Large intestine (tissue), 3 donors: ENCODE results near the gene GKN2. TPM values are rescaled to one million over a fixed set of nuclear protein-coding genes. Genes with fewer than 3 reads are reported as not detected.

ENCODE experiments used
- DNase-seq, 2 donors: peaks; one replicate each; pipeline versions ENCODE4 v3.0.0 to v3.0.0-alpha.2; 2013
- H3K27ac ChIP-seq: one replicate; pipeline ENCODE4 v1.5.1; 2013; ENCODE audit warnings: low read length
- H3K27me3 ChIP-seq: 2 replicates; pipeline ENCODE4 v1.6.1; 2013; ENCODE audit warnings: low read length; ENCODE audit not compliant: control insufficient read depth, insufficient read depth
- H3K36me3 ChIP-seq: 2 replicates; pipeline ENCODE4 v1.6.1; 2013; ENCODE audit warnings: low read length; ENCODE audit not compliant: control insufficient read depth, insufficient read depth
- H3K4me1 ChIP-seq: one replicate; pipeline ENCODE4 v1.6.1; 2013; ENCODE audit warnings: low read length; ENCODE audit not compliant: control insufficient read depth, insufficient read depth
- H3K4me3 ChIP-seq: one replicate; pipeline ENCODE4 v1.5.1; 2013; ENCODE audit warnings: low read length
- H3K9me3 ChIP-seq: one replicate; pipeline ENCODE4 v1.6.1; 2013; ENCODE audit warnings: mild to moderate bottlenecking, low read depth, low read length, moderate library complexity; ENCODE audit not compliant: control insufficient read depth
- WGBS: methylation state at CpG from one replicate; pipeline ENCODE4 v1.1.5; 2013; ENCODE audit warnings: low lambda C conversion rate; ENCODE audit not compliant: insufficient coverage; 5-methylcytosine and 5-hydroxymethylcytosine counted together
- polyA plus RNA-seq: library from polyadenylated mRNA; unstranded; fragments of 120-200 nt; gene quantifications from one replicate; pipeline ENCODE4 v1.2.1, GENCODE V29; 2013

GKN2 gene
- polyA plus RNA-seq, 1 donor = 0.10 TPM

DNA sequence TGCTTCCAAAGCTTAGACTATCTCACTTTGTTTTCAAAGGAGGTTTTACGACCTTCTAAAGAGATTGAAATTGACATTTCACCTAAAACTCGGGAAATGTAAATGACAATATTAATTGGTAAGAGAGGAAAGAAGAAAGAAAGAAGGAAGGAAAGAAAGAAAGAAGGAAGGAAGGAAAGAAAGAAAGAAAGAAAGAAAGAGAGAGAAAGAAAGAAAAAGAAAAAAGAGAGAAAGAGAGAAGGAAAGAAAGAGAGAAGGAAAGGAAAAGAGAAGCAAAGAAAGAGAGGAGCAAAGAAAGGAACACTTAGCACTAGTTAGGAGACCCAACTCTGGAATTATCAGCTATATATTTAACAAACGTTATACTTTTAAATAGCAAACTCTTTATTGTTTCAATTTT lies 25.4 kb upstream of the GKN2 start:
- Histone ChIP-seq H3K4me3 (no peak overlapping the region), H3K9me3 (no peaks in the 10 kb centered on the region), H3K36me3 (no peaks in the 10 kb centered on the region), H3K27ac (no peak overlapping the region), H3K27me3 (peaks cover 6% of the 10 kb centered on the region), H3K4me1 (no peaks in the 10 kb centered on the region)
- WGBS = 73% methylated on average over 3 of the region's 3 CpGs
- DNase-seq = no peak

GRCh38 chr2:68977453-68977852 lies 24.8 kb upstream of the GKN2 start:
- H3K9me3 ChIP-seq = no peaks in the 10 kb centered on the region
- 67% methylated on average over 1 of the region's 4 CpGs for WGBS
- H3K27ac ChIP-seq = no peak overlapping the region
- H3K27me3 ChIP-seq = peaks cover 6% of the 10 kb centered on the region
- H3K4me3 ChIP-seq = no peak overlapping the region
- no peaks in the 10 kb centered on the region for H3K4me1 ChIP-seq
- H3K36me3 ChIP-seq = no peaks in the 10 kb centered on the region
- DNase-seq = no peak

DNA sequence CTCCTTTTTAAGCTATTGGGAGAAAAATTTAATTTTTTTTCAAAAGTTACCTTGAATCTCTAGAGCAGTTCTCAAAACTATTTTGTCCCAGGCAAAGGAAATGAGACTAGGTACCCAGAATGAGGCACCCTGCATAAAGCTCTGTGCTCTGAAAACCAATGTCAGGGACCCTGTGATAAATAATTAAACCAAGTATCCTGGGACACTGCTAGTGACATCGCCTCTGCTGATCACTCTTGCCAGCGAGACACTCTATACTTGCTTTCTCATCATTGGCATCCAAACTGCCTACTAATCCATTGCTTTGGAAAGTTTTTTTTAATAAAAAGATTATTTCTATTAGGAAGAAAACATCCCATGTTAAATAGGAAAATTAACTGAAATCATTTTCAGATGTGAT lies 23.2 kb upstream of the GKN2 start:
- no peaks in the 10 kb centered on the region for H3K36me3 ChIP-seq
- WGBS = no CpG with 5 or more reads among the region's 2 CpGs
- peaks cover 6% of the 10 kb centered on the region for H3K27me3 ChIP-seq
- H3K27ac ChIP-seq = no peak overlapping the region
- no peaks in the 10 kb centered on the region for H3K4me1 ChIP-seq
- no peaks in the 10 kb centered on the region for H3K9me3 ChIP-seq
- no peak for DNase-seq
- no peak overlapping the region for H3K4me3 ChIP-seq

DNA sequence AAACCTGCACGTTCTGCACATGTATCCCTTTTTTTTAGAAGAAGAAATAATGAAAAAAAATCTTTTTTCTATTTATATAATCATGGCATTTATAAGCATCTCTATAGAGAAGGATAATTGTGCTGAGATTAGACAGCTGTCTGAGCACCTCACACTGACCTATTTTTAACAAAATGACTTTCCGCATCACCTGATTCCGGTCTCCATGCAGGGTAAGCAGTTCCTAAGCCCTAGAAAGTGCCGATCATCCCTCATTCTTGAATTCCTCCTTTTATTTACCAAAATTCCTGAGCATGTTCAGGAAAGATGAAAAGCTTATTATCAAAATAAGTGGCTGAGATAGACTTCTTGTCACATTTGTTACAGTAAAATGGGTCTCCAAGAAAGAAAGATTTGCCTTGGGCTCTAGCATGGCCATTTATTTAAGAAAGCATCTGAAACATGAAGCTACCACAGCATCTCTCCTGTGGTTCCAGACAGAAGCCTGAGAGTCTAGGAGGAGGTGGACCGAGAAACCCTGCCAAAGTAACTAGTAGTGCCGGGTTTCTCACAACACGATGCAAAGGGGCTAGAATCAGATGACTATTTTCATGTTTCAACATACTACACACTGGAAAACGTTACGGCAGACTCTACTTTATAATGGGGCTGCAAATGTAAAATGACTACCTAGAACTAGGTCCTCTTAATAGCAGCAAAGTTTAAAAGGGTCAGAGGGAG lies 22.4 kb upstream of the GKN2 start:
- WGBS = 50% methylated on average over 3 of the region's 9 CpGs
- Histone ChIP-seq H3K27me3 (peaks cover 6% of the 10 kb centered on the region), H3K27ac (no peak overlapping the region), H3K4me1 (no peaks in the 10 kb centered on the region), H3K36me3 (no peaks in the 10 kb centered on the region), H3K4me3 (no peak overlapping the region), H3K9me3 (no peaks in the 10 kb centered on the region)
- no peak for DNase-seq

GRCh38 chr2:68974251-68974650 lies 21.6 kb upstream of the GKN2 start, which contains the start of gene GKN1:
GKN1 (plus strand) TSS chr2:68974636; CDS start chr2:68974678, 42 bp downstream.
- DNase-seq = no peak
- Histone ChIP-seq H3K4me1 (no peaks in the 10 kb centered on the region), H3K27me3 (peaks cover 2% of the 10 kb centered on the region), H3K9me3 (no peaks in the 10 kb centered on the region), H3K4me3 (no peak within 1 kb of the TSS), H3K36me3 (no peaks in the 10 kb centered on the region), H3K27ac (no peak within 1 kb of the TSS)
- no CpG with 5 or more reads among the region's 3 CpGs for WGBS

DNA sequence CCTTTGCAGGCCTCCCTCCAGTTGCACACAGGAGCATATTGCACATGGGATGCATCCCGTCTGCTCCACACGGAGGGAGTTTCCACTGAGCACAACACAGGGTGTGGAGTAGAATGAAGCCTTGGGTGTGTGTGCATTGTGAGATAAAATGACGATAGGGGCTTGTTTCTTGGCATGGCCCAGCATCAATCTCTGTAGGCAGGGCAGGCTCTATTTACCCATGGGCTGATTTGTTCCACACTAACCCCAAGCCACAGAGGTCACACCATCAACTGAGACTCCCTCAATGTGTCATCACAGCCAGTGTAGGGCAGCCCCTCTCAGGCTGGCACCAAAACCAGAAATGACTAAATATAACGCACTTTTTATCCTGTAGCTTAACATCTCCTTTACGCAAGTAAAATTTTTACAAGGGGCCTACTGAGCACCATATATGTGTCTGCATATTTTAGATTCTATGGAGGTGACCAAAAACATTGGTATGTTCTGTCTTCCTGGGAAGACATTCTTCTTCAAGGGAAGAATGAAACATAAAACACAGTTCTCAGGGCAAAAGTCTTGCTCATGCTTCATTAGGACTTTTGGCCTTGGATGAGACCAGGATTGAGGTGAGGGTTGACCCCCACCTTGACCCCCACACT lies 19.0 kb upstream of the GKN2 start:
- H3K4me3 ChIP-seq = no peak overlapping the region
- DNase-seq = no peak
- no CpG with 5 or more reads among the region's 5 CpGs for WGBS

DNA sequence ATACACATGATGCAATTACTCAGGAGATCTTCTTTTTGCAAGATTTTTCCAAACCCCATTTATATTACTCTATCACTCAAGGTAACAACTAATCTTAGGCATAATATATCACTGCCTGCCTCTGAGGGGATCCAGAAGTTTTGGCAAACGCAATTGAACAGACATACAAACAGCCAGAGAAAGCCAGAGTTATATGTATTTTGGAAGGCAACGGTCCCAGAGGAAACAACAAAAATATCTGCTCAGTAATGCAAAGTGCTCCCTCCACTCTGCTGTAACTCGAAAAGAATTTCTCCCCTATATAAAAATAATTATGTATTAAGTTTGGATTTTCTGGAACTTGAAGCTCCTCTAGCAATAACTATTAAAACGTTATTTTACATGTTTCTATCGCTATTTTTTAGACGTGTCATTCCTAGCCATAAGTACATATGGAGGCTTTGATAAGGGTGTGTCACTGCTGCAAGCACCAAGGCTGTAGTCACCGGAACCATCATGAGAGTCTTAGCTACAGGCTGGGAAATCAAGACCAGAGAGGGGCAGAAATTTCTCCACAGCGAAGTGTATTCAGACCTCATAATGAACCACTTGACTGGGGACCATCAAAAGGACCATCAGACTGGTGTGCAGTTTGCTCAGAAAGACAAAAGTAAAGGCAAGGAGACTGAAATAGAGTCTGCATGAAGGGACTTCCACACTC lies 18.0 kb upstream of the GKN2 start:
- Histone ChIP-seq H3K36me3 (no peaks in the 10 kb centered on the region), H3K4me1 (no peaks in the 10 kb centered on the region), H3K9me3 (no peaks in the 10 kb centered on the region), H3K4me3 (no peak overlapping the region), H3K27ac (no peak overlapping the region), H3K27me3 (no peaks in the 10 kb centered on the region)
- DNase-seq = no peak
- 79% methylated on average over 2 of the region's 8 CpGs for WGBS

More for the DNA sequence above, 19.0 kb upstream of the GKN2 start:
- Histone ChIP-seq H3K36me3 (no peaks in the 10 kb centered on the region), H3K9me3 (no peaks in the 10 kb centered on the region), H3K27ac (no peak overlapping the region), H3K4me1 (no peaks in the 10 kb centered on the region), H3K27me3 (peaks cover 2% of the 10 kb centered on the region)

GRCh38 chr2:68969736-68970490 lies 17.2 kb upstream of the GKN2 start:
- Histone ChIP-seq H3K27ac (no peak overlapping the region), H3K4me1 (no peaks in the 10 kb centered on the region), H3K36me3 (no peaks in the 10 kb centered on the region), H3K9me3 (no peaks in the 10 kb centered on the region), H3K27me3 (no peaks in the 10 kb centered on the region), H3K4me3 (no peak overlapping the region)
- 0% methylated on average over 1 of the region's 8 CpGs for WGBS
- no peak for DNase-seq

DNA sequence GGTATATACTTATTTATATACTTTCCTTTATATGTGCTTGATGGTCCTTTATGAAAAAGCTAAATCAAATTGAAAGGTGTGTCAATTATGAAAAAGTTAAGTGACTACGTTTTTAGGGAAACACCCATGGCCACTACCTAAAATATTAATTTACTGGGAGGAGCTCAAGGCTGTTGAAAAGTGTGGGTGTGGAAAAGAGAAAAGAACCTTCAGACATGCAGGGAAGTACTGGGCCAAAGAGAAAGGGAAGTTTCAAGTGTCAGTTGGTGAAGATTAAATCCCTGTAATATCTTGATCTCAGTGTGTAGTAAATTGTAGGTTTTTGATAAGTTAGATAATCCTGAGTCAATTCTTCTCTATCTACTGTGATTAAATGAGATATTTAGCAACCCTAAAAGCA lies 15.5 kb upstream of the GKN2 start:
- Histone ChIP-seq H3K4me1 (no peaks in the 10 kb centered on the region), H3K36me3 (no peaks in the 10 kb centered on the region), H3K27ac (no peak overlapping the region), H3K4me3 (no peak overlapping the region), H3K27me3 (no peaks in the 10 kb centered on the region), H3K9me3 (no peaks in the 10 kb centered on the region)
- no peak for DNase-seq
- WGBS = 100% methylated on average over 1 of the region's 1 CpG

GRCh38 chr2:68964282-68964681 lies 11.6 kb upstream of the GKN2 start:
- Histone ChIP-seq H3K9me3 (no peaks in the 10 kb centered on the region), H3K27me3 (no peaks in the 10 kb centered on the region), H3K4me1 (no peaks in the 10 kb centered on the region), H3K4me3 (no peak overlapping the region), H3K27ac (no peak overlapping the region), H3K36me3 (no peaks in the 10 kb centered on the region)
- no peak for DNase-seq
